BE2C (cell line): ENCODE measurements around the gene SH3D19.
"Not testable (repeated sequence)": the region's sequence is repeated elsewhere in the genome, so short reads cannot be mapped to it uniquely, and the experiment has no call there.

Source experiments
- DNase-seq: peaks from one replicate; pipeline ENCODE4 v3.0.0-alpha.2; 2020
- H3K27me3 ChIP-seq: fragments of 250-450 bp; sonication (Bioruptor Pico); 2 replicates; pipeline ENCODE4 v1.5.1; 2020; ENCODE audit warnings: mild to moderate bottlenecking
- H3K36me3 ChIP-seq: fragments of 250-450 bp; sonication (Bioruptor Pico); 2 replicates; pipeline ENCODE4 v1.5.1; 2020; ENCODE audit warnings: mild to moderate bottlenecking
- H3K4me1 ChIP-seq: fragments of 250-450 bp; sonication (Bioruptor Pico); 2 replicates; pipeline ENCODE4 v1.5.1; 2020
- H3K4me3 ChIP-seq: 2 replicates; pipeline ENCODE4 v1.5.1; 2011; ENCODE audit warnings: low read depth, low read length
- H3K9me3 ChIP-seq: fragments of 250-450 bp; sonication (Bioruptor Pico); 2 replicates; pipeline ENCODE4 v1.5.1; 2020
- CTCF ChIP-seq: IDR thresholded peaks from 2 replicates; pipeline ENCODE4 v1.5.1; 2012; ENCODE audit warnings: mild to moderate bottlenecking, low read depth, low read length

The SH3D19 gene

GRCh38 chr4:151139814-151140213 is 185.6 kb downstream of the SH3D19 start:
- Histone ChIP-seq H3K9me3 (no peaks in the 10 kb centered on the region), H3K27me3 (no peaks in the 10 kb centered on the region), H3K4me1 (peaks cover 6% of the 10 kb centered on the region; the same call in 1 of the 2 replicates), H3K4me3 (no peak overlapping the region), H3K36me3 (no peaks in the 10 kb centered on the region)
- DNase-seq: no peak
- no peak for TF ChIP-seq CTCF

GRCh38 chr4:151136048-151136447 is 189.4 kb downstream of the SH3D19 start:
- H3K9me3 ChIP-seq, H3K36me3 ChIP-seq, H3K4me3 ChIP-seq, H3K4me1 ChIP-seq, DNase-seq, H3K27me3 ChIP-seq: not testable (repeated sequence)

- H3K36me3 ChIP-seq: no peaks in the 10 kb centered on the region
Measured at GRCh38 chr4:151133311-151133710, 192.1 kb downstream of the SH3D19 start.

GRCh38 chr4:151129796-151130195 is 195.6 kb downstream of the SH3D19 start:
- Histone ChIP-seq H3K4me1 (no peaks in the 10 kb centered on the region), H3K27me3 (no peaks in the 10 kb centered on the region), H3K4me3 (no peak overlapping the region), H3K9me3 (no peaks in the 10 kb centered on the region), H3K36me3 (no peaks in the 10 kb centered on the region)
- TF ChIP-seq CTCF: no peak
- DNase-seq: no peak

More at GRCh38 chr4:151133311-151133710, 192.1 kb downstream of the SH3D19 start:
- H3K4me3 ChIP-seq: no peak overlapping the region
- no peaks in the 10 kb centered on the region for H3K27me3 ChIP-seq
- peaks cover 6% of the 10 kb centered on the region; the same call in 1 of the 2 replicates for H3K4me1 ChIP-seq
- no peak for TF ChIP-seq CTCF
- DNase-seq: no peak
- H3K9me3 ChIP-seq: no peaks in the 10 kb centered on the region

- Histone ChIP-seq H3K27me3 (no peaks in the 10 kb centered on the region), H3K9me3 (no peaks in the 10 kb centered on the region), H3K4me3 (no peak overlapping the region), H3K36me3 (peaks cover 12% of the 10 kb centered on the region; the same call in 1 of the 2 replicates), H3K4me1 (peaks cover 7% of the 10 kb centered on the region)
- DNase-seq: peak; percentile 69
- TF ChIP-seq CTCF: peak; percentile 82
Measured at GRCh38 chr4:151117371-151117962, 207.9 kb downstream of the SH3D19 start.

- no peak for DNase-seq
- Histone ChIP-seq H3K4me3 (no peak overlapping the region), H3K27me3 (no peaks in the 10 kb centered on the region), H3K4me1 (peaks cover 7% of the 10 kb centered on the region), H3K36me3 (peaks cover 21% of the 10 kb centered on the region), H3K9me3 (no peaks in the 10 kb centered on the region)
- no peak for TF ChIP-seq CTCF
Measured at GRCh38 chr4:151114986-151115385, 210.4 kb downstream of the SH3D19 start.
